ENCODE results near the gene SETD1A.

Gene SETD1A

GRCh38 chr16:30953511-30954124 lies 3.9 kb upstream of the SETD1A start:
- DNase-seq (ENCODE audit: low spot score) = peak; percentile 76

- DNase-seq (ENCODE audit: low spot score) = no peak
Measured at GRCh38 chr16:30954993-30955392, 2.6 kb upstream of the SETD1A start.

GRCh38 chr16:30956601-30957455 lies 726 bp upstream of the SETD1A start:
- peak; percentile 86 for DNase-seq (ENCODE audit: low spot score)

- DNase-seq (ENCODE audit: low spot score) = peak; percentile 75
Measured at GRCh38 chr16:30958175-30959079, 873 bp downstream of the SETD1A start.

- no peak for DNase-seq (ENCODE audit: low spot score)
Measured at GRCh38 chr16:30961384-30961783, 3.8 kb downstream of the SETD1A start.

GRCh38 chr16:30963925-30964511 lies 6.5 kb downstream of the SETD1A start:
- no peak for DNase-seq (ENCODE audit: low spot score)

GRCh38 chr16:30964574-30965226 lies 7.1 kb downstream of the SETD1A start:
- no peak for DNase-seq (ENCODE audit: low spot score)

GRCh38 chr16:30965436-30965835 lies 7.9 kb downstream of the SETD1A start:
- no peak for DNase-seq (ENCODE audit: low spot score)

- DNase-seq (ENCODE audit: low spot score) = no peak
Measured at GRCh38 chr16:30966033-30966619, 8.6 kb downstream of the SETD1A start.

GRCh38 chr16:30967795-30968194 lies 10.2 kb downstream of the SETD1A start:
- DNase-seq (ENCODE audit: low spot score) = no peak

- no peak for DNase-seq (ENCODE audit: low spot score)
Measured at GRCh38 chr16:30969246-30969842, 11.8 kb downstream of the SETD1A start.

GRCh38 chr16:30971298-30971697 lies 13.7 kb downstream of the SETD1A start:
- DNase-seq (ENCODE audit: low spot score) = no peak

GRCh38 chr16:30972872-30973271 lies 15.3 kb downstream of the SETD1A start:
- DNase-seq (ENCODE audit: low spot score) = no peak

- no peak for DNase-seq (ENCODE audit: low spot score)
Measured at GRCh38 chr16:30974348-30974747, 16.8 kb downstream of the SETD1A start.

- no peak for DNase-seq (ENCODE audit: low spot score)
Measured at GRCh38 chr16:30976486-30976885, 18.9 kb downstream of the SETD1A start.

GRCh38 chr16:30977502-30977901 lies 19.9 kb downstream of the SETD1A start:
- peak; percentile 67 for DNase-seq (ENCODE audit: low spot score)

- no peak for DNase-seq (ENCODE audit: low spot score)
Measured at GRCh38 chr16:30979170-30980022, 21.8 kb downstream of the SETD1A start.

GRCh38 chr16:30980023-30980371 lies 22.4 kb downstream of the SETD1A start:
- no peak for DNase-seq (ENCODE audit: low spot score)

- DNase-seq (ENCODE audit: low spot score) = no peak
Measured at GRCh38 chr16:30980434-30980833, 22.9 kb downstream of the SETD1A start.

GRCh38 chr16:30980959-30981358 lies 23.4 kb downstream of the SETD1A start:
- DNase-seq (ENCODE audit: low spot score) = no peak

All from HuH-7 (cell line).